OCI-LY1 (cell line): ENCODE measurements around the gene LNPEP.

Experiments used
- H2AFZ ChIP-seq: fragments of 200-600 bp; sonication (generic), shearing (Covaris generic); 2 replicates; pipeline ENCODE4 v1.6.0; 2014; ENCODE audit warnings: antibody characterized with exemption, mild to moderate bottlenecking, low read length
- H3F3A ChIP-seq: fragments of 200-600 bp; sonication (generic), shearing (Covaris generic); 2 replicates; pipeline ENCODE4 v1.6.0; 2014; ENCODE audit warnings: mild to moderate bottlenecking, antibody characterized with exemption, low read length, moderate library complexity; ENCODE audit not compliant: insufficient read depth
- H3K27ac ChIP-seq: fragments of 200-600 bp; sonication (generic); 2 replicates; pipeline ENCODE4 v1.5.1; 2014; ENCODE audit warnings: low read length, mixed run types, mild to moderate bottlenecking, low read depth; ENCODE audit not compliant: poor library complexity, severe bottlenecking
- H3K27me3 ChIP-seq: fragments of 200-600 bp; sonication (generic); 2 replicates; pipeline ENCODE4 v1.6.0; 2014; ENCODE audit warnings: antibody characterized with exemption, mild to moderate bottlenecking, low read length, moderate library complexity; ENCODE audit not compliant: insufficient read depth
- H3K36me3 ChIP-seq: fragments of 200-600 bp; sonication (generic); 2 replicates; pipeline ENCODE4 v1.6.1; 2014; ENCODE audit warnings: mild to moderate bottlenecking, antibody characterized with exemption, low read length, moderate library complexity, mixed read lengths; ENCODE audit not compliant: insufficient read depth
- H3K4me1 ChIP-seq: fragments of 200-600 bp; sonication (generic); 2 replicates; pipeline ENCODE4 v1.5.1; 2014; ENCODE audit warnings: mild to moderate bottlenecking, low read length, moderate library complexity; ENCODE audit not compliant: insufficient read depth, severe bottlenecking
- H3K4me2 ChIP-seq: fragments of 200-600 bp; sonication (generic), shearing (Covaris generic); 2 replicates; pipeline ENCODE4 v1.6.1; 2014; ENCODE audit warnings: low read length
- H3K4me3 ChIP-seq: fragments of 200-600 bp; sonication (generic); 2 replicates; pipeline ENCODE4 v1.5.1; 2014; ENCODE audit warnings: low read length, low read depth, mild to moderate bottlenecking, mixed read lengths; ENCODE audit not compliant: poor library complexity, severe bottlenecking
- H3K79me2 ChIP-seq: fragments of 200-600 bp; shearing (Covaris generic); 2 replicates; pipeline ENCODE4 v1.6.1; 2016; ENCODE audit warnings: mixed run types, low read length, mixed read lengths; ENCODE audit not compliant: insufficient read depth
- H3K9ac ChIP-seq: fragments of 200-600 bp; sonication (generic), shearing (Covaris generic); 2 replicates; pipeline ENCODE4 v1.6.1; 2014; ENCODE audit warnings: mild to moderate bottlenecking, low read length, mixed read lengths
- H3K9me2 ChIP-seq: fragments of 200-600 bp; sonication (generic), shearing (Covaris generic); 2 replicates; pipeline ENCODE4 v1.6.1; 2014; ENCODE audit warnings: low read depth, mild to moderate bottlenecking, low read length, mixed read lengths
- H3K9me3 ChIP-seq: fragments of 200-600 bp; shearing (Covaris generic); 2 replicates; pipeline ENCODE4 v1.6.1; 2014; ENCODE audit warnings: low read length, mixed read lengths
- H4K20me1 ChIP-seq: fragments of 200-600 bp; sonication (generic), shearing (Covaris generic); 2 replicates; pipeline ENCODE4 v1.6.0; 2016; ENCODE audit warnings: mild to moderate bottlenecking, low read length; ENCODE audit not compliant: insufficient read depth
- EZH2 ChIP-seq: fragments of 200-600 bp; sonication (generic), shearing (Covaris generic); IDR thresholded peaks from 2 replicates; pipeline ENCODE4 v1.8.0; 2017; ENCODE audit warnings: borderline replicate concordance, mixed run types, mild to moderate bottlenecking, antibody characterized with exemption, low read length, moderate library complexity, mixed read lengths
- TF ChIP-seq, protein P1 (sequence below): fragments of 200-600 bp; sonication (generic), shearing (Covaris generic); IDR thresholded peaks from 2 replicates; pipeline ENCODE4 v1.5.1; 2017; ENCODE audit warnings: mild to moderate bottlenecking, antibody characterized with exemption, low read length, moderate library complexity, mixed read lengths

The LNPEP gene

DNA sequence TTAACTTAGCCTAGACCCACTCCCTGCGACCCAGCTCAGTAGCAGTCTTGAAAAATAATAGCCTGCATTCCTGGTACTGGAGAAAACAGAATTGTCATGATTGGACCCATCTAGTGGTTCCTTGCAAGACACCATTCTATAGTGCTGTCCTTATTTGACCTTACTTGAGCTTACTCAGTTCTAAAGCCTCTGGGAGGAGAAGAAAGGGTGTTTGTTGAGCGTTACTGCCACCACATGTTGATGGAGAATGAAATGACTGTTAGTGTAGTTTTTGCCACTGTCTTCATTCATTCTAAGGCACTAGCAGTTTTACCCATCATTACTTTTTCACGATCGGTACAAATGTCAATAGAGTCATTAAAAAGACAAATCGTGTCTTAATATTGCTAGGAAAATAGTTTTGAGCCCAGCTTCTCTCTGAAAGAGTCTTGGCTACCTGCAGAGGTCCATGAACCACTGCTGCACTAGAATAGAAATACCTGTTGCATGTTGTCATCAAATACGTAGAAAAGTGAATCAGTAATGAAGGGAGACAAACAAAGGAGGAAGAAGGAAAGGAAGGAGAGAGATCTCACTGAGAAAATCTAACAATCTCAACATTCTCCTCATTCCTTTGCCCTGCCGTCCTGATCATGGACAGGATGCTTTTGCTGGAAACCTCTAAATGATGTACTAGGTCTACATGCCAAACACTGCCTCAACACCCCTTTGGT is 110.5 kb downstream of the LNPEP start:
- no peaks in the 10 kb centered on the region for H4K20me1 ChIP-seq
- H3K4me3 ChIP-seq = no peak overlapping the region
- H3K9me2 ChIP-seq = no peaks in the 10 kb centered on the region
- H3K4me1 ChIP-seq = no peaks in the 10 kb centered on the region
- no peak overlapping the region for H2AFZ ChIP-seq
- H3F3A ChIP-seq = no peaks in the 10 kb centered on the region
- no peak overlapping the region for H3K4me2 ChIP-seq
- TF ChIP-seq, protein P1, sequence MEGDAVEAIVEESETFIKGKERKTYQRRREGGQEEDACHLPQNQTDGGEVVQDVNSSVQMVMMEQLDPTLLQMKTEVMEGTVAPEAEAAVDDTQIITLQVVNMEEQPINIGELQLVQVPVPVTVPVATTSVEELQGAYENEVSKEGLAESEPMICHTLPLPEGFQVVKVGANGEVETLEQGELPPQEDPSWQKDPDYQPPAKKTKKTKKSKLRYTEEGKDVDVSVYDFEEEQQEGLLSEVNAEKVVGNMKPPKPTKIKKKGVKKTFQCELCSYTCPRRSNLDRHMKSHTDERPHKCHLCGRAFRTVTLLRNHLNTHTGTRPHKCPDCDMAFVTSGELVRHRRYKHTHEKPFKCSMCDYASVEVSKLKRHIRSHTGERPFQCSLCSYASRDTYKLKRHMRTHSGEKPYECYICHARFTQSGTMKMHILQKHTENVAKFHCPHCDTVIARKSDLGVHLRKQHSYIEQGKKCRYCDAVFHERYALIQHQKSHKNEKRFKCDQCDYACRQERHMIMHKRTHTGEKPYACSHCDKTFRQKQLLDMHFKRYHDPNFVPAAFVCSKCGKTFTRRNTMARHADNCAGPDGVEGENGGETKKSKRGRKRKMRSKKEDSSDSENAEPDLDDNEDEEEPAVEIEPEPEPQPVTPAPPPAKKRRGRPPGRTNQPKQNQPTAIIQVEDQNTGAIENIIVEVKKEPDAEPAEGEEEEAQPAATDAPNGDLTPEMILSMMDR = peak; percentile 46; the same call in 1 of the 2 replicates
- no peak for TF ChIP-seq EZH2
- H3K79me2 ChIP-seq = no peaks in the 10 kb centered on the region
- H3K9ac ChIP-seq = no peak overlapping the region
- H3K36me3 ChIP-seq = no peaks in the 10 kb centered on the region
- no peaks in the 10 kb centered on the region for H3K9me3 ChIP-seq
- H3K27me3 ChIP-seq = peaks cover 3% of the 10 kb centered on the region; the same call in 1 of the 2 replicates
- no peak overlapping the region for H3K27ac ChIP-seq

DNA sequence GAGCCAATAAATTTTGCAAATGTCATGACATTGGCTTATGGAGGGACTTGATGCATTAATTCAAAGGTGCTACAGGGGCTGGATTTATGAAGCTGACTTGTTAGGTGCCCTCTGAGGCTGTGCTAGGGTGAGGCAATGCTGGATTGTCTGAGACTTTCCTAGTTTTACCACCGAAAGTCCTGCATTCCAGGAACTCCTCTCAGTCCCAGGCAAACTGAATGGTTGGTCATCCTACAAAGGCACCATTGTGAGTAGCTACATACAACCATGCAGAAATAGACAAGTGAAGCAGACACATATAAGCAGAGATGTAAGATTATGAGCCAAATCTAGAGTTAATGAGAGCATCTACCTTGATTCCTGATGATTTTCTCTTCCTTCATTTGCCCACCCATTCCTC is 111.2 kb downstream of the LNPEP start:
- no peak overlapping the region for H2AFZ ChIP-seq
- TF ChIP-seq, protein P1 = no peak
- TF ChIP-seq EZH2 = no peak
- H3K27me3 ChIP-seq = peaks cover 3% of the 10 kb centered on the region; the same call in 1 of the 2 replicates

DNA sequence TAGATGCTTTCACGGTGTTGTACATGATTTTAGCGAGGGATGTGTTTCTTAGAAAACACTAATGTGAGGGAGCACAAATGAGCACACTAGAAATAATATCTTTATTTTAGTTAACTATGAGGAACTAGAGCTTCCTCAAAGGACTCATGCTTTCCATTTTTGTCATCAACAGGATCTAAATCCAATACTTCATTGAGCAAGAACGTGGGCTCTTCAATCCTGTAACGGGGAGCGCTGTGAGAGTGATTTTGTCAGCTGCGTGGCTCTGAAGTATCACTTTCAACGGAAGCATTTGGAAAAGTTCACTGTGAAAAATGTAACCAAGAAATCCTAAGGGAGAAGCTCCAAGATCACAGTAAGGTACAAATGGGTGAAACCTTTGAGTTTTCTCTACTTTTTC is 113.3 kb downstream of the LNPEP start:
- H4K20me1 ChIP-seq = no peaks in the 10 kb centered on the region
- H3K9me3 ChIP-seq = no peaks in the 10 kb centered on the region
- H3K9ac ChIP-seq = no peak overlapping the region
- TF ChIP-seq, protein P1 = no peak
- TF ChIP-seq EZH2 = no peak
- no peak overlapping the region for H3K4me3 ChIP-seq
- no peaks in the 10 kb centered on the region for H3K79me2 ChIP-seq
- no peaks in the 10 kb centered on the region for H3K9me2 ChIP-seq
- no peaks in the 10 kb centered on the region for H3K4me1 ChIP-seq
- no peak overlapping the region for H3K27ac ChIP-seq
- H3K4me2 ChIP-seq = no peak overlapping the region
- H3K36me3 ChIP-seq = no peaks in the 10 kb centered on the region
- peaks cover 3% of the 10 kb centered on the region; the same call in 1 of the 2 replicates for H3K27me3 ChIP-seq
- H2AFZ ChIP-seq = no peak overlapping the region
- H3F3A ChIP-seq = no peaks in the 10 kb centered on the region

More for the DNA sequence above, 111.2 kb downstream of the LNPEP start:
- Histone ChIP-seq H3K9me3 (no peaks in the 10 kb centered on the region), H3K4me3 (no peak overlapping the region), H3K27ac (no peak overlapping the region), H3K4me2 (no peak overlapping the region), H3F3A (no peaks in the 10 kb centered on the region), H3K36me3 (no peaks in the 10 kb centered on the region), H4K20me1 (no peaks in the 10 kb centered on the region), H3K9ac (no peak overlapping the region), H3K9me2 (no peaks in the 10 kb centered on the region), H3K4me1 (no peaks in the 10 kb centered on the region), H3K79me2 (no peaks in the 10 kb centered on the region)
